Upper lobe of right lung (tissue), 1 donor: Measurements from ENCODE around the gene MT1F. TPM values are rescaled to one million over a fixed set of nuclear protein-coding genes. Genes with fewer than 3 reads are reported as not detected.
A peak's percentile ranks its signal among the peaks of the same experiment; 100 is the strongest.

ENCODE experiments used
- ATAC-seq: fragments of 200-7000 bp; cut with Tn5 transposase; one replicate; pipeline ENCODE4 v1.9.1; 2020; ENCODE audit warnings: mild to moderate bottlenecking, moderate library complexity
- DNase-seq: peaks from one replicate; pipeline ENCODE4 v3.0.0-alpha.2; 2020
- H3K27ac ChIP-seq: fragments of 200-600 bp; one replicate; pipeline ENCODE4 v1.8.0; 2022
- H3K27me3 ChIP-seq: fragments of 200-600 bp; one replicate; pipeline ENCODE4 v1.8.0; 2022; ENCODE audit warnings: mild to moderate bottlenecking
- H3K36me3 ChIP-seq: fragments of 200-600 bp; one replicate; pipeline ENCODE4 v1.8.0; 2022
- H3K4me1 ChIP-seq: fragments of 200-600 bp; one replicate; pipeline ENCODE4 v1.8.0; 2022
- H3K4me3 ChIP-seq: fragments of 200-600 bp; one replicate; pipeline ENCODE4 v1.8.0; 2022; ENCODE audit warnings: mild to moderate bottlenecking
- H3K9me3 ChIP-seq: fragments of 200-600 bp; one replicate; pipeline ENCODE4 v1.8.0; 2022
- CTCF ChIP-seq: fragments of 200-600 bp; IDR thresholded peaks from one replicate; pipeline ENCODE4 v1.8.0; 2022; ENCODE audit warnings: antibody characterized with exemption
- intact Hi-C: fragments of 100-400 bp; cut with DNase I; formaldehyde crosslinking; loops from one replicate; pipeline ENCODE4 v1.11.0; 2022
- long read RNA-seq: library from polyadenylated mRNA; unstranded; transcript quantifications from one replicate; pipeline ENCODE4 v2.0.0, GENCODE V29; 2021
- total RNA-seq: library from RNA; stranded (reverse); fragmentation: NEBNext Ultra II Directional; extraction: Animal tissue kit (Norgen Biotek cat#: 25700); gene quantifications from one replicate; pipeline ENCODE4 v1.2.1, GENCODE V29; 2021
- donor health status: DM: no; HTN: yes; CAD: no; lungs with severe emphysema.

The MT1F gene
- 9.1 TPM for total RNA-seq
- long read RNA-seq, partial matches to known transcripts: 0 of 2 reads
- long read RNA-seq, other reads (novel, unspliced or antisense): 0 of 2 reads

GRCh38 chr16:56657555-56658326 is at the start of gene MT1F:
Gene MT1F, plus strand, starts transcription at chr16:56657959. Its CDS starts 100 bp downstream, at chr16:56658059.
- Histone ChIP-seq H3K27ac (peak within 1 kb of the TSS; percentile 71), H3K36me3 (no peaks in the 10 kb centered on the region), H3K27me3 (peaks cover 1% of the 10 kb centered on the region), H3K4me1 (peaks cover 9% of the 10 kb centered on the region), H3K4me3 (peak within 1 kb of the TSS; percentile 59), H3K9me3 (no peaks in the 10 kb centered on the region)
- TF ChIP-seq CTCF: peak; percentile 9
- ATAC-seq: peak; percentile 96
- intact Hi-C loops: no loop called here
- peak; percentile 96 for DNase-seq

GRCh38 chr16:56608043-56608875 is 49.5 kb upstream of the MT1F start, which contains the start of gene MT2A:
Gene MT2A, plus strand, starts transcription at chr16:56608584. Its CDS starts 72 bp downstream, at chr16:56608656.
- peak; percentile 91 for ATAC-seq
- intact Hi-C loops: no loop called here

GRCh38 chr16:56608876-56609462 is 48.8 kb upstream of the MT1F start:
- ATAC-seq (no peak), DNase-seq (no peak)
- peak overlapping the region; percentile 97 for H3K27ac ChIP-seq
- H3K4me3 ChIP-seq: peak overlapping the region; percentile 75
- TF ChIP-seq CTCF: no peak
- H3K4me1 ChIP-seq: peaks cover 39% of the 10 kb centered on the region
- H3K27me3 ChIP-seq: no peaks in the 10 kb centered on the region
- intact Hi-C loops: no loop called here
- no peaks in the 10 kb centered on the region for H3K9me3 ChIP-seq
- H3K36me3 ChIP-seq: no peaks in the 10 kb centered on the region

More at GRCh38 chr16:56608043-56608875, 49.5 kb upstream of the MT1F start, which contains the start of gene MT2A:
- no peaks in the 10 kb centered on the region for H3K9me3 ChIP-seq
- H3K27ac ChIP-seq: peak within 1 kb of the TSS; percentile 97
- DNase-seq: peak; percentile 98
- peak within 1 kb of the TSS; percentile 75 for H3K4me3 ChIP-seq
- peaks cover 39% of the 10 kb centered on the region for H3K4me1 ChIP-seq
- no peaks in the 10 kb centered on the region for H3K27me3 ChIP-seq
- TF ChIP-seq CTCF: no peak
- no peaks in the 10 kb centered on the region for H3K36me3 ChIP-seq

- intact Hi-C loops: no loop called here
- H3K27ac ChIP-seq: peak overlapping the region; percentile 97
- H3K4me3 ChIP-seq: peak overlapping the region; percentile 75
- no peaks in the 10 kb centered on the region for H3K36me3 ChIP-seq
- TF ChIP-seq CTCF: no peak
- H3K4me1 ChIP-seq: peaks cover 39% of the 10 kb centered on the region
- DNase-seq: no peak
- ATAC-seq: peak; percentile 29
- no peaks in the 10 kb centered on the region for H3K27me3 ChIP-seq
- no peaks in the 10 kb centered on the region for H3K9me3 ChIP-seq
Observed at GRCh38 chr16:56609463-56609921, 48.3 kb upstream of the MT1F start.

GRCh38 chr16:56610017-56610608 is 47.6 kb upstream of the MT1F start:
- Histone ChIP-seq H3K27me3 (no peaks in the 10 kb centered on the region), H3K9me3 (no peaks in the 10 kb centered on the region), H3K27ac (peak overlapping the region; percentile 97), H3K4me1 (peaks cover 39% of the 10 kb centered on the region), H3K36me3 (no peaks in the 10 kb centered on the region), H3K4me3 (peak overlapping the region; percentile 75)
- DNase-seq: peak; percentile 82
- intact Hi-C loops: no loop called here
- peak; percentile 44 for ATAC-seq
- no peak for TF ChIP-seq CTCF
